ENCODE data around the gene ZNF688. TPM values are rescaled to one million over a fixed set of nuclear protein-coding genes. Genes with fewer than 3 reads are reported as not detected.

ZNF688 gene
- total RNA-seq, 1 donor from 2014 or later, result 5.4 TPM

GRCh38 chr16:30535106-30535776, 36.3 kb downstream of the ZNF688 start:
- Histone ChIP-seq H3K27ac (ENCODE audit: low read depth, low read length) (peak overlapping the region; percentile 67), H3K27me3 (ENCODE audit: insufficient read depth, low read length) (no peaks in the 10 kb centered on the region), H2AFZ (ENCODE audit: low read depth, low read length) (peak overlapping the region; percentile 95), H3K9me3 (ENCODE audit: insufficient read depth, low read depth, low read length) (no peaks in the 10 kb centered on the region), H3K36me3 (ENCODE audit: insufficient read depth, low read length) (no peaks in the 10 kb centered on the region), H3K4me1 (ENCODE audit: insufficient read depth, low read length) (peaks cover 21% of the 10 kb centered on the region), H3K9ac (ENCODE audit: low read length) (peak overlapping the region; percentile 85), H4K20me1 (ENCODE audit: insufficient read depth, low read length) (no peaks in the 10 kb centered on the region), H3K79me2 (ENCODE audit: insufficient read depth, low read length) (peaks cover 22% of the 10 kb centered on the region), H3K4me3 (ENCODE audit: insufficient read depth, low read depth, low read length) (peak overlapping the region; percentile 68), H3K4me2 (ENCODE audit: low read length) (peak overlapping the region; percentile 92)
- Mint-ChIP-seq H3K4me1 (ENCODE audit: low read depth, unreplicated experiment) (peaks cover 7% of the 10 kb centered on the region), H3K4me3 (ENCODE audit: unreplicated experiment) (peak overlapping the region; percentile 94), H3K27me3 (ENCODE audit: low read depth, unreplicated experiment) (no peaks in the 10 kb centered on the region), H3K36me3 (ENCODE audit: low read depth, unreplicated experiment) (peaks cover 6% of the 10 kb centered on the region), H3K9me3 (ENCODE audit: unreplicated experiment) (no peaks in the 10 kb centered on the region), H3K27ac (ENCODE audit: unreplicated experiment) (peak overlapping the region; percentile 94)
- DNase-seq (ENCODE audit: low read depth) (no peak), FAIRE-seq (no peak)
- TF ChIP-seq CTCF (IDR thresholded peaks at IDR 0.05; ENCODE audit: insufficient read depth, low read depth, low read length) (peak; percentile 2), EZH2 (IDR thresholded peaks at IDR 0.05; ENCODE audit: insufficient read depth, low read length) (no peak)

GRCh38 chr16:30534368-30535105, 37.0 kb downstream of the ZNF688 start, which contains the start of gene ZNF747:
Gene ZNF747 (minus strand): TSS chr16:30534858. CDS start chr16:30534679, 179 bp downstream.
- Mint-ChIP-seq H3K27ac (ENCODE audit: unreplicated experiment) (peak within 1 kb of the TSS; percentile 94), H3K9me3 (ENCODE audit: unreplicated experiment) (no peaks in the 10 kb centered on the region), H3K36me3 (ENCODE audit: low read depth, unreplicated experiment) (peaks cover 6% of the 10 kb centered on the region), H3K4me1 (ENCODE audit: low read depth, unreplicated experiment) (peaks cover 7% of the 10 kb centered on the region), H3K4me3 (ENCODE audit: unreplicated experiment) (peak within 1 kb of the TSS; percentile 94), H3K27me3 (ENCODE audit: low read depth, unreplicated experiment) (no peaks in the 10 kb centered on the region)
- H3K27ac ChIP-seq (ENCODE audit: low read depth, low read length), result peak within 1 kb of the TSS; percentile 67
- H3K79me2 ChIP-seq (ENCODE audit: insufficient read depth, low read length), result peaks cover 22% of the 10 kb centered on the region
- TF ChIP-seq EZH2 (IDR thresholded peaks at IDR 0.05; ENCODE audit: insufficient read depth, low read length) (no peak), CTCF (IDR thresholded peaks at IDR 0.05; ENCODE audit: insufficient read depth, low read depth, low read length) (no peak)
- peak within 1 kb of the TSS; percentile 92 for H3K4me2 ChIP-seq (ENCODE audit: low read length)
- FAIRE-seq (no peak), DNase-seq (ENCODE audit: low read depth) (peak; percentile 61)
- no peaks in the 10 kb centered on the region for H3K36me3 ChIP-seq (ENCODE audit: insufficient read depth, low read length)
- H4K20me1 ChIP-seq (ENCODE audit: insufficient read depth, low read length), result no peaks in the 10 kb centered on the region
- peaks cover 21% of the 10 kb centered on the region for H3K4me1 ChIP-seq (ENCODE audit: insufficient read depth, low read length)
- H3K27me3 ChIP-seq (ENCODE audit: insufficient read depth, low read length), result no peaks in the 10 kb centered on the region
- no peaks in the 10 kb centered on the region for H3K9me3 ChIP-seq (ENCODE audit: insufficient read depth, low read depth, low read length)
- peak within 1 kb of the TSS; percentile 68 for H3K4me3 ChIP-seq (ENCODE audit: insufficient read depth, low read depth, low read length)
- peak within 1 kb of the TSS; percentile 85 for H3K9ac ChIP-seq (ENCODE audit: low read length)
- peak within 1 kb of the TSS; percentile 95 for H2AFZ ChIP-seq (ENCODE audit: low read depth, low read length)

All from astrocyte (in vitro differentiated cells and primary cell).